ENCODE measurements around the gene BTRC. TPM values are rescaled to one million over a fixed set of nuclear protein-coding genes. Genes with fewer than 3 reads are reported as not detected.

The BTRC gene
- polyA plus RNA-seq, 3 donors: 26.8 to 28.3 (median 27.0) TPM

- DNase-seq (ENCODE audit: low read depth in 3 of 3, low spot score in 2 of 3): no peak
These were observed 159.8 kb downstream of the BTRC start for GRCh38 chr10:101513733-101514132.

- DNase-seq (ENCODE audit: low read depth in 3 of 3, low spot score in 2 of 3): no peak
These were observed 171.9 kb downstream of the BTRC start for GRCh38 chr10:101525848-101526247.

DNA sequence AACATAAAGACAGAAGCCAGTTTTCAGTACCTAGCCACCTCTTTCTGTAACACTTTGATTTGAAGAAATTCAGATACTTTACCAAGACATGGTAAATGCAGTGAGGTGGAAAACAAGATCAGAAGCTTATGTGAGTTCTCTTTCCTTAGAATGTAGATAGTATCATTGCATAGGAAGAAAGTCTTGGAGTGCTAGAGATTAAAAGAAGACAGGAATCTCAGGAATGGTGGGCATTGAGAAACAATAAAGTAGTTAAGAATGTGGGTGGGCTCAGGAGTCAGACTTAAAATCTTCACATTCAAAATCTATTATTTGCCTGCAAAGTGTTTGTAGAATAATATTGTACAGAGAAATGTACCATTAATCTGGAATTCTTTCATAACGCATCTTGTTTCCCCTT, 175.2 kb downstream of the BTRC start:
- DNase-seq (ENCODE audit: low read depth in 3 of 3, low spot score in 2 of 3): no peak

- DNase-seq (ENCODE audit: low read depth in 3 of 3, low spot score in 2 of 3): no peak
These were observed 176.0 kb downstream of the BTRC start for GRCh38 chr10:101529725-101530553.

DNA sequence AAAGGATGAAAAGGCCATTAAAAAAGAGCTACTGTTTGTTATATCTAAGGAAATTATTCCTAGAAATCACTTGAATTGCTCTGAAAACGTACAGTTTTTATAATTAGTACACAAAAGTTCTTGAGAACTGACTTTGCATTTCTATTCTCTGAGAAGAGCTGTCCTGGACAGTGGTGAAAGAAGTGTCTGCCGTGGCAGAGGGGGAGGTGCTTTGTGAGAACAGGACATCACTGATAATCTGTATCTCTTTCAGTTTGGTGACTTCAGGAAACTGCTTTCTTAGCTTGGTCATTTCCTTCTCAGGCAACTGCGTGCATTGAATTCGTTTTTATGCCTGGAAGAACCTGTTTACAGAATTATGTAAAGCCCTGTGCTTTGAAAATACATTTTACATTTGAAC, 182.0 kb downstream of the BTRC start:
- no peak for DNase-seq (ENCODE audit: low read depth in 3 of 3, low spot score in 2 of 3)

DNA sequence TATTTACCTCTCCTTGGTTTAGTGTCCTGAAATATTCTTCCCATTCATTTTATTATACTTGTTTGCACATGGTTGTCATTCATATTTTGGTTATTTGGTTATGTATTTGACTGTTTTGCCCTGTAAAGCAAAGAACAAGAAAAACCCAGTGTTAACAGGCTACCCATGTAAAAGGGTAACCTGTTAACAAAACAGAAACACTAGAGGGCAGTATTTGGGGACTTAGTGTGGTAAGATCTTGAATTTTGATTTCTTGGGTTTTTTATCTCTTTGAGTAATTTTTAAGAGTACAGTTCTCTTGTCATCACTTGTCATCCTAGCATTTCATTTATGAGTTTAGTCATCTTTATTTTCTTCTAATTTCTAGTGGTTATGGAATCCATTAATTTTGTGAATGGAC, 182.8 kb downstream of the BTRC start:
- no peak for DNase-seq (ENCODE audit: low read depth in 3 of 3, low spot score in 2 of 3)

GRCh38 chr10:101538446-101538845, 184.5 kb downstream of the BTRC start:
- DNase-seq (ENCODE audit: low read depth in 3 of 3, low spot score in 2 of 3): no peak

DNA sequence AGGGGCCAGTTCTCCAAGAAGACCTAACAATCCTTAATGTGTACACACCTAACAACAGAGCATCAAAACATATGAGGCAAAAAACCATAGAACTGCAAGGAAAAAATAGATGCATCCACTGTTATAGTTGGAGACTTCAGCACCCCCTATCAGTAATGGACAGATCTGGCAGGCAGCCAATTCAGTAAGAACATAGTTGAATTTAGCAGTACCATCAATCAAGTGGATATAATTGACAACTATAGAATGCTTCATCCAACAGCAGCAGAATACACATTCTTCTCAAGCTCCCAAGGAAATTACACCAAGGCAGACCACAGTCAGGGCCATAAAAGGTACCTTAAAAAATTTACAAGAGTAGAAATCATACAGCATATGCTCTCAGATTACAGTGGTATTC, 191.9 kb downstream of the BTRC start:
- no peak for DNase-seq (ENCODE audit: low read depth in 3 of 3, low spot score in 2 of 3)

DNA sequence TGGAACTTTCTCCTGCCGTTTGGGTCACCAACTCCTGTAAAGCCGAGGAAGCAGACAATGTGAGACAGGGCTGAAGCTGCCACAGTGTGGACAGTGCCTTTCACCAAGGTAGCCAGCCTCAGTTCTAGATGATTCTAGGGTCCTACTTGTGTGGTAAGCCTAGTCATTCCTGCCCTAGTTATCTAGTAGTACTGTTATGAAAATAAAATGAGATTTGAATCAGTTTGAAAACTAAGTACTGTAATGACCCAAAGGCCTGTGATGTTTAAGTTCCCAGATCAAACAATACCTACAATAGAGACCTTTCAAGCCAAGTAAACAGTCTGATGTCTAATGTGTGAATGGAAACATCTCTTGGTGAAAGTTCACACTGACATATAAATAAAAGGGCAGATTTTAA, 197.0 kb downstream of the BTRC start:
- DNase-seq (ENCODE audit: low read depth in 3 of 3, low spot score in 2 of 3): no peak

DNA sequence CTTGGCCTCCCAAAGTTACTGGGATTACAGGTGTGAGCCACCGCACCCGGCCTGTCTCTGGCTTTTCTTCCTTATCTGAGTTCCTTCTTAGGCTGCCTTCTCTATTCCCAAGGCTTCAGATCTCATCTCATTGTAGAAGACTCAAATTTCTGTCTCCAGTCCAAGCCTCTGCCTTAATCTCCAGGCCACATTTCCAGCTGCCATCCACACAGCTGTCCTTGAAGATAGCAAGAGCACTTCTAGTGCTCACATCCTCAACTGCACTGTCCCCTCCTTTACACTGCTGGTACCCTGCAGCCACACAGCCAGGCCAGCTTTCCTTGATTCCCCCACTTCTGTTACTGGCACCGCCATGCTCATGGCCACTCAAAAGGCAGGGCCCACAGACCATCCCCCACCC, 198.5 kb downstream of the BTRC start:
- no peak for DNase-seq (ENCODE audit: low read depth in 3 of 3, low spot score in 2 of 3)

DNA sequence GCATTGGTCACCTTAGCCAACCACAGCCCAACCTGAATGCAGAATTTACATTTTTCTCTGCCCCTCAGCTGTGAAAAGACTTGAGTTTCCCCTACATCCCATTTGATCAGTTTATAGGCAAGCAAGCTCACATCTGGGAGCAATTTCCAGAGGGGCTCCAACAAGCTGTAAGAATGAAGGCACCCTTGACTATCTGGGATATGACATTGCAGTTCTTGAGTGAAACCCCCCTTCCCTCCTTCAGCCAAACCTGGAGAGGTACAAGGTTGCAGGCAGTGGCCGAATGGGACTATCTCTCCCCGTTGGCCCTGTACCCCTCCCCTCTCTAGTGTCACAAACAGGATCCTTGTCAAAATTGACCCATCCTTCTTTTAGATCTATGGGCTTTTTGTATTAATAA, 203.6 kb downstream of the BTRC start:
- no peak for DNase-seq (ENCODE audit: low read depth in 3 of 3, low spot score in 2 of 3)

DNA sequence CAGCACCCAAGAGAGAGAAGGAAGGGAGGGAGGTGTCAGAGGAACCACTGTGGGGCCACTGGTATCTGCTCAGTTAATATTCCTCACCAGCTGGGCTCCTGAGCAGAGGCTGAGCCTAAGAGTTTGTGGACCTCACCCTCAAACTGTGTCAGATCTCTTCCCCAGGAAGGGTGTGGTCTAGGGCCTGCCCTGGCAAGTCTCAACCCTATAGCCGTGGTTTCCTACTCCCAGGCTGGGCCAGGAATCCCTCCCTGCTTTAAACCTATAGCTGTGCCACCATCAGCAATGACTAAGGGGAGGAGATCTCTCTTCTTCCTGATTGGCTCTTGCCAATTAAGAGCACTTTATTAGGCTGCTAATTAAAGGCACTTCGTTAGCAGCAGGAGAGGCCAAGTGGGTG, 204.2 kb downstream of the BTRC start:
- no peak for DNase-seq (ENCODE audit: low read depth in 3 of 3, low spot score in 2 of 3)

- no peak for DNase-seq (ENCODE audit: low read depth in 3 of 3, low spot score in 2 of 3)
These were observed 205.0 kb downstream of the BTRC start for GRCh38 chr10:101558671-101559595.

GRCh38 chr10:101559596-101560297, 205.8 kb downstream of the BTRC start:
- DNase-seq (ENCODE audit: low read depth in 3 of 3, low spot score in 2 of 3): no peak

- DNase-seq (ENCODE audit: low read depth in 3 of 3, low spot score in 2 of 3): no peak
These were observed 206.5 kb downstream of the BTRC start for GRCh38 chr10:101560298-101561067.

DNA sequence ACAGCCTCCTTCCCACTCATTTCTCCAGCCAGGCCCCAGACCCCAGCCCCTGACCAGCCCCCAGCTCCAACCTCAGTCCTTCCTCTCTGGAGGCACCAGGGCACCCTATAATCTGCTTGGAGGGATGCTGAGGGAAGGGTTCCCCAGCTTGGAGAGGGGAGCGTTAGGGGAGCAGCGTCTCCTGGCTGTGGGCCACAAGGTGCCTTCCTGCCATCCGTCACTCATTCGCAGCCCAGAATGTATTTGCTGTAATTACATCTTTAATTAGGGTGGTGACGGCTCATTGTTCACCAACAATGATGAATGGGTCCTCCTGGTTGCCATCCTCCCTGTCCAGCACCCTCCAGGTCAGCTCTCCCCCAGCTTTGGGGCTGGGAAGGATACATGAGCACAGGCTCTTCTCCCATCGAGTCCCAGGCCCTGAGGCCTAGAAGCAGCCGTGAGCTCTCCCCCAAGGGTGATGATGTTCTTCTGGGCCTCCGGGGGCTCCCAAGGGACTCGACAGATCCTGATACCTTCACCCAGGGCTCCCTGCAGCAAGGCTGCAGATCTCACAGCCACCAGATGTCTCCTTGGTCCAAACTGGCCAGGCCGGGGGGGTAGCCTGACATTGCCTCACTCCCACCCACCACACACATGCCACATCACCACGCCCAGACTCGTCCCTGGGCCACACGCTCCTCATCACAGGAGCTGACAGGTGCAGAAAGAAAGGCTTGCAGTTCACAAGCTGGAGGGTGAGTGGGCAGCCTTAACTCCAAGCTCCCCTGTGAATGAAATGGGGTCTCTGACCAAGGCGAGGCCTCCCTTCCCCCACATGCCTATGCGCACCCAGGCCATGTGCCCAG, 207.3 kb downstream of the BTRC start:
- no peak for DNase-seq (ENCODE audit: low read depth in 3 of 3, low spot score in 2 of 3)

DNA sequence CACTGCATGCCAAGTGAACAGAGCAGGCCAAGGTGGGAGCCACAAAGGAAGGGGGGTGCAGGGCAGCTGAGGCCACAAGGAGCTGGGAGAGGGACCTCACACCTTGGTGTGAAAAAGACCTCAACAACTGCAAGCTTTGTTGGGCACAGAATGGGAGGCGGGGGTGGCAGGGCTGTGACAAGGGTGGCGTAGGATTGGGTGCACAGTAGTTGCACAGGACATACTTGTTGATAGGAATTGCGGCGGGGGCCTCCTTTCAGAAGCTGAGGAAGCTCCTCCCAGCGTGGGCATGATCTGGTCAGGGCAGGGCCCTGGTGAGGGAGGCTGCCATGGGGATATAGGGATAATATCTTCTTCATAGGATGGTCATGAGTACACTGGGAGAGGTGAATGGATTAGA, 208.3 kb downstream of the BTRC start:
- DNase-seq (ENCODE audit: low read depth in 3 of 3, low spot score in 2 of 3): no peak

DNA sequence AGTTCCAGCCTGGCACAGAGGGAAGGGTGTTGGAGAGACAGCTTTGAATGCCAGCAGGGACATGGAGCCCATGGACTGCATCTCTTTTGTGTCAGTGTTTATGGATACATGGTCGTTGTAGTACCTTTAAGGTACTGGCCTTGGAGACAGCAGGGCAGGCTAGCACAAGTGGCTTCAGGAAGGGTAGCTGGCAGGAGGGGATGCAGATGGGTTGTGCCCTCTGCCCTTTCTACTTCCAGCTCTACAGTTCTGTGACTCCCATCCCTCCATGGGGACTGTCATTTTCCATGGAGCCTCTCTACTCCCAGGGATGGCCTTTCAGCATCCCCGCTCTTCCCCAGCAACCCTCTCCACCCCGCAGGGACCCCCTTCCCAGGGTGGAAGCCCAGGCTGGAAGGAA, 209.0 kb downstream of the BTRC start:
- DNase-seq (ENCODE audit: low read depth in 3 of 3, low spot score in 2 of 3): no peak

- no peak for DNase-seq (ENCODE audit: low read depth in 3 of 3, low spot score in 2 of 3)
These were observed 209.6 kb downstream of the BTRC start for GRCh38 chr10:101563497-101564040.

Data from right renal cortex interstitium (tissue), 3 donors.